Body of pancreas (tissue), 4 donors: Measurements from ENCODE around the gene MOK.

Experiments
- CTCF ChIP-seq, 7 experiments: fragments of 450-650 bp in 4 of 7; fragments of 200-600 bp in 3 of 7; sonication (generic) in 3 of 7; IDR thresholded peaks; one replicate each; pipeline ENCODE4 v1.5.1; 2016 to 2019; ENCODE audit warnings: antibody characterized with exemption in 7 of 7
- POLR2A ChIP-seq, 3 donors: fragments of 450-650 bp; IDR thresholded peaks; one replicate each; pipeline ENCODE4 v1.6.1; 2016; ENCODE audit warnings: antibody characterized with exemption in 3 of 3, mild to moderate bottlenecking in 2 of 3

- TF ChIP-seq CTCF (IDR thresholded peaks at IDR 0.05) (no peak), POLR2A (IDR thresholded peaks at IDR 0.05) (no peak)
These were observed 25.7 kb downstream of the MOK start for GRCh38 chr14:102279282-102279681.
